Prostate gland (tissue), 2 donors: ENCODE results near the gene TPBGL.

Experiments
- CTCF ChIP-seq, 4 experiments: fragments of 200-600 bp in 2 of 4; fragments of 450-650 bp in 2 of 4; sonication (generic) in 2 of 4; IDR thresholded peaks; 1 replicate in 3 of 4; 2 replicates in 1 of 4; pipeline ENCODE4 v1.5.1; 2016 to 2019; ENCODE audit warnings: antibody characterized with exemption in 4 of 4, mild to moderate bottlenecking in 2 of 4, moderate library complexity in 2 of 4
- POLR2A ChIP-seq: fragments of 450-650 bp; IDR thresholded peaks from one replicate; pipeline ENCODE4 v1.6.1; 2016; ENCODE audit warnings: antibody characterized with exemption, mild to moderate bottlenecking
- POLR2AphosphoS5 ChIP-seq: sonication (generic); formaldehyde crosslinking; IDR thresholded peaks from one replicate; pipeline ENCODE4 v1.6.1; 2017; ENCODE audit warnings: antibody characterized with exemption

DNA sequence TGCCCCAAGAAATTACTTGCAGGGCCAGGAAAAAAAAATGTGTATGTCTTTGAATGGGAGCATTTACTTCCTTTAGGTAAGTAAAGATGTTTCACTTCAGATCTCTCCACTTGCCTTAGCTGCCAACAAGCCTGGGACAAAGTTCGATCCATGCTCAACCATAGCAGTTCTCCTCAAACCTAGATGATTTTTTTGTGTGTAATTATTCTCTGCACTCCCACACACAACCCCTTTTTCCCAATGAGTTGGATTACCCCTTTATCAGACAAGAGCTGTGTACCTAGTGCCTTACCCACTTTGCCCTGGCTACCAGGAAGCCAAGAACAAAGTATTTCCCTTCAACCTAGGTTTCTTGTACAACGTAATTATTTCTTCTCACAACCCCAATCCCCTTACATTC is 35.6 kb downstream of the TPBGL start:
- TF ChIP-seq POLR2A, result no peak
- no peak for TF ChIP-seq POLR2AphosphoS5
- TF ChIP-seq CTCF (IDR thresholded peaks at IDR 0.05), result no peak
